Liver (tissue), 9 donors: ENCODE measurements around the gene SPTB. TPM values are rescaled to one million over a fixed set of nuclear protein-coding genes. Genes with fewer than 3 reads are reported as not detected.
A peak's percentile ranks its signal among the peaks of the same experiment; 100 is the strongest.

Experiments
- DNase-seq: peaks from one replicate; pipeline ENCODE4 v3.0.0-alpha.2; 2017; ENCODE audit warnings: low spot score
- H3K27ac ChIP-seq, 2 donors: one replicate each; pipeline ENCODE4 v1.7.0; 2013; ENCODE audit warnings: inconsistent platforms in 2 of 2, low read length in 2 of 2, control low read depth in 1 of 2, low read depth in 1 of 2, mild to moderate bottlenecking in 1 of 2
- H3K27me3 ChIP-seq, 4 donors: one replicate each; pipeline versions ENCODE4 v1.6.1 to v1.7.0; 2013; ENCODE audit warnings: low read length in 3 of 4, inconsistent platforms in 1 of 4, mild to moderate bottlenecking in 1 of 4, moderate library complexity in 1 of 4; ENCODE audit not compliant: control insufficient read depth in 4 of 4, insufficient read depth in 4 of 4
- H3K36me3 ChIP-seq, 4 donors: one replicate each; pipeline versions ENCODE4 v1.6.1 to v1.7.0; 2013; ENCODE audit warnings: low read length in 3 of 4, mild to moderate bottlenecking in 3 of 4, low read depth in 1 of 4, moderate library complexity in 1 of 4; ENCODE audit not compliant: control insufficient read depth in 4 of 4, insufficient read depth in 3 of 4
- H3K4me1 ChIP-seq, 4 donors: one replicate each; pipeline versions ENCODE4 v1.6.1 to v1.7.0; 2013; ENCODE audit warnings: low read length in 3 of 4, mild to moderate bottlenecking in 3 of 4, moderate library complexity in 1 of 4; ENCODE audit not compliant: control insufficient read depth in 4 of 4, insufficient read depth in 4 of 4
- H3K4me3 ChIP-seq, 3 donors: one replicate each; pipeline versions ENCODE4 v1.6.1 to v1.7.0; 2013; ENCODE audit warnings: low read length in 3 of 3, control low read depth in 1 of 3, low read depth in 1 of 3, mild to moderate bottlenecking in 1 of 3
- H3K9ac ChIP-seq, 2 donors: one replicate each; pipeline ENCODE4 v1.7.0; 2013; ENCODE audit warnings: low read length in 2 of 2, mild to moderate bottlenecking in 2 of 2, moderate library complexity in 2 of 2, control low read depth in 1 of 2, low read depth in 1 of 2
- H3K9me3 ChIP-seq, 4 donors: one replicate each; pipeline versions ENCODE4 v1.6.1 to v1.7.0; 2013; ENCODE audit warnings: low read length in 3 of 4; ENCODE audit not compliant: control insufficient read depth in 4 of 4
- ATF3 ChIP-seq: IDR thresholded peaks from 2 replicates; pipeline ENCODE4 v1.6.1; 2016; ENCODE audit warnings: antibody characterized with exemption
- EGR1 ChIP-seq, 2 donors: IDR thresholded peaks; 2 replicates each; pipeline ENCODE4 v1.6.1; 2016 to 2018; ENCODE audit warnings: antibody characterized with exemption in 2 of 2, low read depth in 2 of 2
- FOXA1 ChIP-seq: IDR thresholded peaks from 2 replicates; pipeline ENCODE4 v1.6.1; 2016; ENCODE audit warnings: antibody characterized with exemption
- FOXA2 ChIP-seq: IDR thresholded peaks from 2 replicates; pipeline ENCODE4 v1.6.1; 2016; ENCODE audit warnings: antibody characterized with exemption
- GABPA ChIP-seq, 2 donors: IDR thresholded peaks in 1 of 2; conservative IDR thresholded peaks in 1 of 2; 2 replicates each; pipeline ENCODE4 v1.6.1; 2016; ENCODE audit warnings: antibody characterized with exemption in 2 of 2, mild to moderate bottlenecking in 1 of 2, moderate library complexity in 1 of 2
- HNF4A ChIP-seq, 2 donors: conservative IDR thresholded peaks; 2 replicates each; pipeline ENCODE4 v1.6.1; 2016; ENCODE audit warnings: antibody characterized with exemption in 2 of 2, mild to moderate bottlenecking in 2 of 2
- HNF4G ChIP-seq: IDR thresholded peaks from 2 replicates; pipeline ENCODE4 v1.6.1; 2016; ENCODE audit warnings: antibody characterized with exemption
- JUND ChIP-seq, 2 donors: IDR thresholded peaks; 2 replicates each; pipeline ENCODE4 v1.6.1; 2016; ENCODE audit warnings: antibody characterized with exemption in 2 of 2
- NR2F2 ChIP-seq: IDR thresholded peaks from 2 replicates; pipeline ENCODE4 v1.6.1; 2016; ENCODE audit warnings: antibody characterized with exemption
- RAD21 ChIP-seq, 2 donors: IDR thresholded peaks; 2 replicates each; pipeline ENCODE4 v1.6.1; 2016; ENCODE audit warnings: antibody characterized with exemption in 2 of 2, mild to moderate bottlenecking in 2 of 2
- RXRA ChIP-seq, 2 donors: IDR thresholded peaks; 2 replicates each; pipeline ENCODE4 v1.6.1; 2017 to 2018; ENCODE audit warnings: antibody characterized with exemption in 2 of 2, mild to moderate bottlenecking in 1 of 2
- SP1 ChIP-seq: IDR thresholded peaks from 2 replicates; pipeline ENCODE4 v1.6.1; 2018; ENCODE audit warnings: antibody characterized with exemption, mild to moderate bottlenecking
- TAF1 ChIP-seq: conservative IDR thresholded peaks from 2 replicates; pipeline ENCODE4 v1.6.1; 2016; ENCODE audit warnings: antibody characterized with exemption, mild to moderate bottlenecking
- YY1 ChIP-seq: IDR thresholded peaks from 2 replicates; pipeline ENCODE4 v1.6.1; 2016; ENCODE audit warnings: antibody characterized with exemption, mild to moderate bottlenecking
- ZBTB33 ChIP-seq: IDR thresholded peaks from 2 replicates; pipeline ENCODE4 v1.6.1; 2016; ENCODE audit warnings: antibody characterized with exemption
- WGBS: extraction: QIAGEN DNeasy Blood & Tissue Kit; methylation state at CpG from one replicate; pipeline ENCODE4 v1.1.7; 2013; 5-methylcytosine and 5-hydroxymethylcytosine counted together
- polyA plus RNA-seq, 2 donors: library from polyadenylated mRNA; stranded (reverse) in 1 of 2; unstranded in 1 of 2; fragments of 200-250 nt in 1 of 2; fragments of >200 nt in 1 of 2; fragmentation: Nextera tagmentation in 1 of 2; extraction: Ambion mirVana in 1 of 2; gene quantifications; one replicate each; pipeline versions ENCODE4 v1.2.1 to v1.2.3, GENCODE V29; 2013 to 2015
- total RNA-seq, 2 donors: library from RNA; depleted of rRNA; stranded (reverse); fragments of >200 nt; gene quantifications; one replicate each; pipeline ENCODE4 v1.2.3, GENCODE V29; 2014
- TF ChIP-seq, protein P1 (sequence below): fragments of 150-350 bp; IDR thresholded peaks from 2 replicates; pipeline ENCODE4 v1.5.1; 2017; ENCODE audit warnings: improper control_type of control experiment, low read depth, low read length; ENCODE audit not compliant: missing input control
- TF ChIP-seq, protein P2 (sequence below): IDR thresholded peaks from 2 replicates; pipeline ENCODE4 v1.6.1; 2016; ENCODE audit warnings: antibody characterized with exemption, mild to moderate bottlenecking
- TF ChIP-seq, protein P3 (sequence below): IDR thresholded peaks from 2 replicates; pipeline ENCODE4 v1.6.1; 2016; ENCODE audit warnings: antibody characterized with exemption
- donor health status: healthy.
- donor health status: healthy.
- donor health status: healthy.
- donor health status: healthy.
- donor health status: healthy.

The SPTB gene
- total and polyA plus RNA-seq, 4 donors, result 0.12 to 332 (median 0.26) TPM

- WGBS, result 22% methylated on average over 1 of the region's 1 CpG
- Histone ChIP-seq H3K27ac (no peak overlapping the region), H3K9ac (no peak overlapping the region), H3K36me3 (no peaks in the 10 kb centered on the region), H3K4me1 (peaks cover 0 to 3% (median 0%) of the 10 kb centered on the region in 4 donors), H3K27me3 (no peaks in the 10 kb centered on the region), H3K4me3 (no peak overlapping the region), H3K9me3 (no peaks in the 10 kb centered on the region)
- TF ChIP-seq, protein P1, sequence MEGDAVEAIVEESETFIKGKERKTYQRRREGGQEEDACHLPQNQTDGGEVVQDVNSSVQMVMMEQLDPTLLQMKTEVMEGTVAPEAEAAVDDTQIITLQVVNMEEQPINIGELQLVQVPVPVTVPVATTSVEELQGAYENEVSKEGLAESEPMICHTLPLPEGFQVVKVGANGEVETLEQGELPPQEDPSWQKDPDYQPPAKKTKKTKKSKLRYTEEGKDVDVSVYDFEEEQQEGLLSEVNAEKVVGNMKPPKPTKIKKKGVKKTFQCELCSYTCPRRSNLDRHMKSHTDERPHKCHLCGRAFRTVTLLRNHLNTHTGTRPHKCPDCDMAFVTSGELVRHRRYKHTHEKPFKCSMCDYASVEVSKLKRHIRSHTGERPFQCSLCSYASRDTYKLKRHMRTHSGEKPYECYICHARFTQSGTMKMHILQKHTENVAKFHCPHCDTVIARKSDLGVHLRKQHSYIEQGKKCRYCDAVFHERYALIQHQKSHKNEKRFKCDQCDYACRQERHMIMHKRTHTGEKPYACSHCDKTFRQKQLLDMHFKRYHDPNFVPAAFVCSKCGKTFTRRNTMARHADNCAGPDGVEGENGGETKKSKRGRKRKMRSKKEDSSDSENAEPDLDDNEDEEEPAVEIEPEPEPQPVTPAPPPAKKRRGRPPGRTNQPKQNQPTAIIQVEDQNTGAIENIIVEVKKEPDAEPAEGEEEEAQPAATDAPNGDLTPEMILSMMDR, result no peak
- TF ChIP-seq JUND (IDR thresholded peaks at IDR 0.05) (no peak), RXRA (IDR thresholded peaks at IDR 0.05) (peak in 1 of 2 donors; percentile 11), ATF3 (no peak), TAF1 (no peak)
- TF ChIP-seq, protein P2, sequence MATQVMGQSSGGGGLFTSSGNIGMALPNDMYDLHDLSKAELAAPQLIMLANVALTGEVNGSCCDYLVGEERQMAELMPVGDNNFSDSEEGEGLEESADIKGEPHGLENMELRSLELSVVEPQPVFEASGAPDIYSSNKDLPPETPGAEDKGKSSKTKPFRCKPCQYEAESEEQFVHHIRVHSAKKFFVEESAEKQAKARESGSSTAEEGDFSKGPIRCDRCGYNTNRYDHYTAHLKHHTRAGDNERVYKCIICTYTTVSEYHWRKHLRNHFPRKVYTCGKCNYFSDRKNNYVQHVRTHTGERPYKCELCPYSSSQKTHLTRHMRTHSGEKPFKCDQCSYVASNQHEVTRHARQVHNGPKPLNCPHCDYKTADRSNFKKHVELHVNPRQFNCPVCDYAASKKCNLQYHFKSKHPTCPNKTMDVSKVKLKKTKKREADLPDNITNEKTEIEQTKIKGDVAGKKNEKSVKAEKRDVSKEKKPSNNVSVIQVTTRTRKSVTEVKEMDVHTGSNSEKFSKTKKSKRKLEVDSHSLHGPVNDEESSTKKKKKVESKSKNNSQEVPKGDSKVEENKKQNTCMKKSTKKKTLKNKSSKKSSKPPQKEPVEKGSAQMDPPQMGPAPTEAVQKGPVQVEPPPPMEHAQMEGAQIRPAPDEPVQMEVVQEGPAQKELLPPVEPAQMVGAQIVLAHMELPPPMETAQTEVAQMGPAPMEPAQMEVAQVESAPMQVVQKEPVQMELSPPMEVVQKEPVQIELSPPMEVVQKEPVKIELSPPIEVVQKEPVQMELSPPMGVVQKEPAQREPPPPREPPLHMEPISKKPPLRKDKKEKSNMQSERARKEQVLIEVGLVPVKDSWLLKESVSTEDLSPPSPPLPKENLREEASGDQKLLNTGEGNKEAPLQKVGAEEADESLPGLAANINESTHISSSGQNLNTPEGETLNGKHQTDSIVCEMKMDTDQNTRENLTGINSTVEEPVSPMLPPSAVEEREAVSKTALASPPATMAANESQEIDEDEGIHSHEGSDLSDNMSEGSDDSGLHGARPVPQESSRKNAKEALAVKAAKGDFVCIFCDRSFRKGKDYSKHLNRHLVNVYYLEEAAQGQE, result no peak
- DNase-seq, result no peak
These were observed 68.0 kb downstream of the SPTB start for GRCh38 chr14:64811676-64812075.

- no peak overlapping the region for H3K9ac ChIP-seq
- DNase-seq, result no peak
- TF ChIP-seq JUND (IDR thresholded peaks at IDR 0.05) (no peak), EGR1 (IDR thresholded peaks at IDR 0.05; ENCODE audit: low read depth in 2 of 2) (no peak), HNF4G (no peak), YY1 (no peak), SP1 (no peak), ATF3 (no peak), GABPA (IDR thresholded peaks at IDR 0.05 in 1 of 2, conservative IDR thresholded peaks at IDR 0.05 in 1 of 2) (no peak), TAF1 (no peak), ZBTB33 (no peak), RXRA (IDR thresholded peaks at IDR 0.05) (no peak), FOXA1 (no peak), FOXA2 (no peak), HNF4A (conservative IDR thresholded peaks at IDR 0.05) (no peak), NR2F2 (no peak), RAD21 (IDR thresholded peaks at IDR 0.05) (no peak)
- TF ChIP-seq, protein P1, result no peak
- TF ChIP-seq, protein P3, sequence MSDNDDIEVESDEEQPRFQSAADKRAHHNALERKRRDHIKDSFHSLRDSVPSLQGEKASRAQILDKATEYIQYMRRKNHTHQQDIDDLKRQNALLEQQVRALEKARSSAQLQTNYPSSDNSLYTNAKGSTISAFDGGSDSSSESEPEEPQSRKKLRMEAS, result no peak
- TF ChIP-seq, protein P2, result no peak
- H3K36me3 ChIP-seq, result no peaks in the 10 kb centered on the region
- H3K27ac ChIP-seq, result no peak overlapping the region
- 90% methylated on average over 4 of the region's 4 CpGs for WGBS
- H3K4me3 ChIP-seq, result no peak overlapping the region
- no peaks in the 10 kb centered on the region for H3K27me3 ChIP-seq
- no peaks in the 10 kb centered on the region for H3K9me3 ChIP-seq
- H3K4me1 ChIP-seq, result peaks cover 0 to 3% (median 0%) of the 10 kb centered on the region in 4 donors
These were observed 71.3 kb downstream of the SPTB start for GRCh38 chr14:64808449-64808848.
